WTC11 (cell line): ENCODE measurements around the gene DENND11. TPM values are rescaled to one million over a fixed set of nuclear protein-coding genes. Genes with fewer than 3 reads are reported as not detected.

Source experiments
- ATAC-seq: fragments of 200-7000 bp; cut with Tn5 transposase; 2 replicates; pipeline ENCODE4 v1.10.0; 2021; ENCODE audit warnings: mild to moderate bottlenecking, moderate library complexity
- CTCF ChIA-PET: fragments of 300-600 bp; sonication (Branson Sonifier 250); formaldehyde crosslinking; loops from one replicate; lab custom pipeline; 2021; ENCODE audit warnings: antibody characterized with exemption; lab: Charles Lee
- POLR2A ChIA-PET: fragments of 350-600 bp; sonication (Branson Sonifier 250); formaldehyde crosslinking; loops from one replicate; lab custom pipeline; 2021; ENCODE audit warnings: antibody characterized with exemption; lab: Charles Lee
- DNase-seq: peaks from one replicate; pipeline ENCODE4 v3.0.0; 2021; ENCODE audit warnings: low spot score
- H3K27ac Mint-ChIP-seq: 2 replicates; pipeline ENCODE4 v1.8.0; 2021; ENCODE audit warnings: mixed read lengths
- H3K27me3 Mint-ChIP-seq: 2 replicates; pipeline ENCODE4 v1.8.0; 2021; ENCODE audit warnings: low read depth, mild to moderate bottlenecking, moderate library complexity, mixed read lengths
- H3K36me3 Mint-ChIP-seq: 2 replicates; pipeline ENCODE4 v1.8.0; 2021; ENCODE audit warnings: mixed read lengths
- H3K4me1 Mint-ChIP-seq: 2 replicates; pipeline ENCODE4 v1.8.0; 2022; ENCODE audit warnings: mixed read lengths
- H3K4me3 Mint-ChIP-seq: 2 replicates; pipeline ENCODE4 v1.8.0; 2021; ENCODE audit warnings: mild to moderate bottlenecking, moderate library complexity, mixed read lengths
- H3K9me3 Mint-ChIP-seq: 2 replicates; pipeline ENCODE4 v1.8.0; 2021; ENCODE audit warnings: mixed read lengths
- ATF1 ChIP-seq: sonication (generic); formaldehyde crosslinking; IDR thresholded peaks from 2 replicates; pipeline ENCODE4 v1.8.1; 2023; ENCODE audit warnings: mild to moderate bottlenecking, moderate library complexity, missing genetic modification reagents
- CREM ChIP-seq: sonication (generic); formaldehyde crosslinking; IDR thresholded peaks from 2 replicates; pipeline ENCODE4 v1.8.1; 2022; ENCODE audit warnings: mild to moderate bottlenecking, missing genetic modification reagents, moderate library complexity
- ELF4 ChIP-seq: sonication (generic); formaldehyde crosslinking; IDR thresholded peaks from 2 replicates; pipeline ENCODE4 v1.8.1; 2022; ENCODE audit warnings: low read depth, mild to moderate bottlenecking, moderate library complexity, missing genetic modification reagents
- EMX1 ChIP-seq: fragments of 250-450 bp; sonication (Bioruptor Pico); IDR thresholded peaks from 2 replicates; pipeline ENCODE4 v1.8.0; 2021; ENCODE audit warnings: mild to moderate bottlenecking
- ESRRA ChIP-seq: sonication (generic); formaldehyde crosslinking; IDR thresholded peaks from 2 replicates; pipeline ENCODE4 v1.8.1; 2022; ENCODE audit warnings: mild to moderate bottlenecking, missing genetic modification reagents, borderline replicate concordance
- FOXK1 ChIP-seq: sonication (generic); formaldehyde crosslinking; IDR thresholded peaks from 2 replicates; pipeline ENCODE4 v1.8.0; 2022; ENCODE audit warnings: mild to moderate bottlenecking, moderate library complexity, missing genetic modification reagents
- JAZF1 ChIP-seq: fragments of 250-450 bp; sonication (Bioruptor Pico); IDR thresholded peaks from 2 replicates; pipeline ENCODE4 v1.9.0; 2021; ENCODE audit warnings: moderate library complexity, mild to moderate bottlenecking, inconsistent platforms
- JUN ChIP-seq: sonication (generic); formaldehyde crosslinking; IDR thresholded peaks from 2 replicates; pipeline ENCODE4 v1.8.0; 2023; ENCODE audit warnings: mild to moderate bottlenecking, missing genetic modification reagents
- PRRX2 ChIP-seq: fragments of 250-450 bp; sonication (Bioruptor Pico); IDR thresholded peaks from 2 replicates; pipeline ENCODE4 v1.8.0; 2021; ENCODE audit warnings: mild to moderate bottlenecking
- SMAD3 ChIP-seq: sonication (generic); formaldehyde crosslinking; IDR thresholded peaks from 2 replicates; pipeline ENCODE4 v1.8.0; 2022; ENCODE audit warnings: missing genetic modification reagents, mild to moderate bottlenecking, borderline replicate concordance
- ZBTB21 ChIP-seq: sonication (generic); formaldehyde crosslinking; IDR thresholded peaks from 2 replicates; pipeline ENCODE4 v1.8.1; 2023; ENCODE audit warnings: mild to moderate bottlenecking, missing genetic modification reagents, borderline replicate concordance
- ZNF263 ChIP-seq: sonication (generic); formaldehyde crosslinking; IDR thresholded peaks from 2 replicates; pipeline ENCODE4 v1.8.1; 2022; ENCODE audit warnings: low read depth, mild to moderate bottlenecking, moderate library complexity, missing genetic modification reagents
- ZNF396 ChIP-seq: fragments of 250-450 bp; sonication (Bioruptor Pico); IDR thresholded peaks from 2 replicates; pipeline ENCODE4 v1.8.0; 2021; ENCODE audit warnings: mild to moderate bottlenecking, moderate library complexity, borderline replicate concordance
- total RNA-seq: library from RNA; stranded (reverse); gene quantifications from 3 replicates; pipeline ENCODE4 v1.2.3, GENCODE V29; 2021
- TF ChIP-seq, protein P1 (sequence below): sonication (generic); formaldehyde crosslinking; IDR thresholded peaks from 2 replicates; pipeline ENCODE4 v1.8.1; 2023; ENCODE audit warnings: mild to moderate bottlenecking, missing genetic modification reagents, borderline replicate concordance
- TF ChIP-seq, protein P2 (sequence below): sonication (generic); formaldehyde crosslinking; IDR thresholded peaks from 2 replicates; pipeline ENCODE4 v1.8.1; 2023; ENCODE audit warnings: mild to moderate bottlenecking, missing genetic modification reagents, moderate library complexity
- TF ChIP-seq, protein P3 (sequence below): fragments of 250-450 bp; sonication (Bioruptor Pico); IDR thresholded peaks from 2 replicates; pipeline ENCODE4 v1.9.0; 2021; ENCODE audit warnings: mild to moderate bottlenecking, borderline replicate concordance
- TF ChIP-seq, protein P4 (sequence below): sonication (generic); formaldehyde crosslinking; IDR thresholded peaks from 2 replicates; pipeline ENCODE4 v1.8.1; 2023; ENCODE audit warnings: mild to moderate bottlenecking, moderate library complexity, missing genetic modification reagents
- TF ChIP-seq, protein P5 (sequence below): sonication (generic); formaldehyde crosslinking; IDR thresholded peaks from 2 replicates; pipeline ENCODE4 v1.8.1; 2022; ENCODE audit warnings: mild to moderate bottlenecking, missing genetic modification reagents, moderate library complexity, borderline replicate concordance
- TF ChIP-seq, protein P6 (sequence below): sonication (generic); formaldehyde crosslinking; conservative IDR thresholded peaks from 2 replicates; pipeline ENCODE4 v1.8.1; 2023; ENCODE audit warnings: mild to moderate bottlenecking, low read depth, missing genetic modification reagents, moderate library complexity

DENND11 gene
- total RNA-seq, 1 experiment from 2014 or later, result 22.1 TPM

DNA sequence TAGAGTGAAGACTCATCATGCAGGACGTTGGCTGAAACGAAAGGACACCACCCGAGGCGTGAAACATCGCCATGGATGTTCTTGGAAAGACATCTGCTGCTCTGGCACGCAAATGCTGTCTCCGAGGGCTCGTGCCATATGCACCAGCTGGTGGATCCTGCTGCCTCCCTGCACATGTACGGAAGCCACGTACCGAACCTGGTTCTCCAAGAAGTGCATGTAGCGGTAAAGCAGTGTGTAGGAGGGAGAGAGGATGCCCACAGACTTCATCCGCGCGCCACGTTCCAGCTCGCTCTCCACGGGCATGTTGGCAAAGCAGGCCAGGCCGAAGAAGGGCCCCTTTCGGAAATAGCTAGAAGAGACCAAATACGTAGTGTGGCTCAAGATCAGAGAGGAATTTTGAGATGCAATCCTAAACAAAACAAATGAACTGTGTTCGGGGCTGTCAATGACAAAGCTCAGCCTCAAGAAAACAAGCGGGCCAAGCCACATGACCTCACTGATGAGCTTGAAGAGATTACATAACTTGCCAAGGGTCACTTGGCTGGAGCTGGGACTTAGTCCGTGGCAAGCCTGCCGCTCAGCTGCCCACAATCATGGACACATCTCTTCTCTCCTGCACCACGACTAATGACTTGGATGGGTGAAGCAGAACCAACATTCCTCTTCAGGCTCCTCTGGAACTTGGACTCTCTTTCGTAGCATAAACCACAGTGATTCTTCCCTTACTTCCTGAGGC lies 16.5 kb downstream of the DENND11 start:
- ChIA-PET CTCF (interaction anchor here (1.2 to 2.3 kb wide), 2 partner anchors 11 to 31 kb away, joined by 4 to 9 read pairs; no protein-coding TSS in a partner anchor), POLR2A (no interaction called here)
- H3K27me3 Mint-ChIP-seq, result no peaks in the 10 kb centered on the region
- H3K4me1 Mint-ChIP-seq, result peaks cover 10% of the 10 kb centered on the region
- ATAC-seq (no peak), DNase-seq (no peak)
- no peaks in the 10 kb centered on the region for H3K9me3 Mint-ChIP-seq
- H3K27ac Mint-ChIP-seq, result no peak overlapping the region
- TF ChIP-seq, protein P1, sequence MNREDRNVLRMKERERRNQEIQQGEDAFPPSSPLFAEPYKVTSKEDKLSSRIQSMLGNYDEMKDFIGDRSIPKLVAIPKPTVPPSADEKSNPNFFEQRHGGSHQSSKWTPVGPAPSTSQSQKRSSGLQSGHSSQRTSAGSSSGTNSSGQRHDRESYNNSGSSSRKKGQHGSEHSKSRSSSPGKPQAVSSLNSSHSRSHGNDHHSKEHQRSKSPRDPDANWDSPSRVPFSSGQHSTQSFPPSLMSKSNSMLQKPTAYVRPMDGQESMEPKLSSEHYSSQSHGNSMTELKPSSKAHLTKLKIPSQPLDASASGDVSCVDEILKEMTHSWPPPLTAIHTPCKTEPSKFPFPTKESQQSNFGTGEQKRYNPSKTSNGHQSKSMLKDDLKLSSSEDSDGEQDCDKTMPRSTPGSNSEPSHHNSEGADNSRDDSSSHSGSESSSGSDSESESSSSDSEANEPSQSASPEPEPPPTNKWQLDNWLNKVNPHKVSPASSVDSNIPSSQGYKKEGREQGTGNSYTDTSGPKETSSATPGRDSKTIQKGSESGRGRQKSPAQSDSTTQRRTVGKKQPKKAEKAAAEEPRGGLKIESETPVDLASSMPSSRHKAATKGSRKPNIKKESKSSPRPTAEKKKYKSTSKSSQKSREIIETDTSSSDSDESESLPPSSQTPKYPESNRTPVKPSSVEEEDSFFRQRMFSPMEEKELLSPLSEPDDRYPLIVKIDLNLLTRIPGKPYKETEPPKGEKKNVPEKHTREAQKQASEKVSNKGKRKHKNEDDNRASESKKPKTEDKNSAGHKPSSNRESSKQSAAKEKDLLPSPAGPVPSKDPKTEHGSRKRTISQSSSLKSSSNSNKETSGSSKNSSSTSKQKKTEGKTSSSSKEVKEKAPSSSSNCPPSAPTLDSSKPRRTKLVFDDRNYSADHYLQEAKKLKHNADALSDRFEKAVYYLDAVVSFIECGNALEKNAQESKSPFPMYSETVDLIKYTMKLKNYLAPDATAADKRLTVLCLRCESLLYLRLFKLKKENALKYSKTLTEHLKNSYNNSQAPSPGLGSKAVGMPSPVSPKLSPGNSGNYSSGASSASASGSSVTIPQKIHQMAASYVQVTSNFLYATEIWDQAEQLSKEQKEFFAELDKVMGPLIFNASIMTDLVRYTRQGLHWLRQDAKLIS (CRISPR knock-in tag), result no peak
- TF ChIP-seq CREM (CRISPR knock-in tag) (no peak), JUN (CRISPR knock-in tag) (no peak), EMX1 (no peak), JAZF1 (no peak), ZBTB21 (CRISPR knock-in tag) (no peak), FOXK1 (no peak), PRRX2 (no peak), SMAD3 (CRISPR knock-in tag) (no peak), ZNF396 (no peak)
- TF ChIP-seq, protein P2, sequence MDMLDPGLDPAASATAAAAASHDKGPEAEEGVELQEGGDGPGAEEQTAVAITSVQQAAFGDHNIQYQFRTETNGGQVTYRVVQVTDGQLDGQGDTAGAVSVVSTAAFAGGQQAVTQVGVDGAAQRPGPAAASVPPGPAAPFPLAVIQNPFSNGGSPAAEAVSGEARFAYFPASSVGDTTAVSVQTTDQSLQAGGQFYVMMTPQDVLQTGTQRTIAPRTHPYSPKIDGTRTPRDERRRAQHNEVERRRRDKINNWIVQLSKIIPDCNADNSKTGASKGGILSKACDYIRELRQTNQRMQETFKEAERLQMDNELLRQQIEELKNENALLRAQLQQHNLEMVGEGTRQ (CRISPR knock-in tag), result no peak
- TF ChIP-seq, protein P3, sequence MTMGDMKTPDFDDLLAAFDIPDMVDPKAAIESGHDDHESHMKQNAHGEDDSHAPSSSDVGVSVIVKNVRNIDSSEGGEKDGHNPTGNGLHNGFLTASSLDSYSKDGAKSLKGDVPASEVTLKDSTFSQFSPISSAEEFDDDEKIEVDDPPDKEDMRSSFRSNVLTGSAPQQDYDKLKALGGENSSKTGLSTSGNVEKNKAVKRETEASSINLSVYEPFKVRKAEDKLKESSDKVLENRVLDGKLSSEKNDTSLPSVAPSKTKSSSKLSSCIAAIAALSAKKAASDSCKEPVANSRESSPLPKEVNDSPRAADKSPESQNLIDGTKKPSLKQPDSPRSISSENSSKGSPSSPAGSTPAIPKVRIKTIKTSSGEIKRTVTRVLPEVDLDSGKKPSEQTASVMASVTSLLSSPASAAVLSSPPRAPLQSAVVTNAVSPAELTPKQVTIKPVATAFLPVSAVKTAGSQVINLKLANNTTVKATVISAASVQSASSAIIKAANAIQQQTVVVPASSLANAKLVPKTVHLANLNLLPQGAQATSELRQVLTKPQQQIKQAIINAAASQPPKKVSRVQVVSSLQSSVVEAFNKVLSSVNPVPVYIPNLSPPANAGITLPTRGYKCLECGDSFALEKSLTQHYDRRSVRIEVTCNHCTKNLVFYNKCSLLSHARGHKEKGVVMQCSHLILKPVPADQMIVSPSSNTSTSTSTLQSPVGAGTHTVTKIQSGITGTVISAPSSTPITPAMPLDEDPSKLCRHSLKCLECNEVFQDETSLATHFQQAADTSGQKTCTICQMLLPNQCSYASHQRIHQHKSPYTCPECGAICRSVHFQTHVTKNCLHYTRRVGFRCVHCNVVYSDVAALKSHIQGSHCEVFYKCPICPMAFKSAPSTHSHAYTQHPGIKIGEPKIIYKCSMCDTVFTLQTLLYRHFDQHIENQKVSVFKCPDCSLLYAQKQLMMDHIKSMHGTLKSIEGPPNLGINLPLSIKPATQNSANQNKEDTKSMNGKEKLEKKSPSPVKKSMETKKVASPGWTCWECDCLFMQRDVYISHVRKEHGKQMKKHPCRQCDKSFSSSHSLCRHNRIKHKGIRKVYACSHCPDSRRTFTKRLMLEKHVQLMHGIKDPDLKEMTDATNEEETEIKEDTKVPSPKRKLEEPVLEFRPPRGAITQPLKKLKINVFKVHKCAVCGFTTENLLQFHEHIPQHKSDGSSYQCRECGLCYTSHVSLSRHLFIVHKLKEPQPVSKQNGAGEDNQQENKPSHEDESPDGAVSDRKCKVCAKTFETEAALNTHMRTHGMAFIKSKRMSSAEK (CRISPR knock-in tag), result no peak
- TF ChIP-seq, protein P4, sequence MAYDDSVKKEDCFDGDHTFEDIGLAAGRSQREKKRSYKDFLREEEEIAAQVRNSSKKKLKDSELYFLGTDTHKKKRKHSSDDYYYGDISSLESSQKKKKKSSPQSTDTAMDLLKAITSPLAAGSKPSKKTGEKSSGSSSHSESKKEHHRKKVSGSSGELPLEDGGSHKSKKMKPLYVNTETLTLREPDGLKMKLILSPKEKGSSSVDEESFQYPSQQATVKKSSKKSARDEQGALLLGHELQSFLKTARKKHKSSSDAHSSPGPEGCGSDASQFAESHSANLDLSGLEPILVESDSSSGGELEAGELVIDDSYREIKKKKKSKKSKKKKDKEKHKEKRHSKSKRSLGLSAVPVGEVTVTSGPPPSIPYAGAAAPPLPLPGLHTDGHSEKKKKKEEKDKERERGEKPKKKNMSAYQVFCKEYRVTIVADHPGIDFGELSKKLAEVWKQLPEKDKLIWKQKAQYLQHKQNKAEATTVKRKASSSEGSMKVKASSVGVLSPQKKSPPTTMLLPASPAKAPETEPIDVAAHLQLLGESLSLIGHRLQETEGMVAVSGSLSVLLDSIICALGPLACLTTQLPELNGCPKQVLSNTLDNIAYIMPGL (CRISPR knock-in tag), result no peak
- no peak overlapping the region for H3K4me3 Mint-ChIP-seq
- peaks cover 8% of the 10 kb centered on the region; the same call in 1 of the 2 replicates for H3K36me3 Mint-ChIP-seq

DNA sequence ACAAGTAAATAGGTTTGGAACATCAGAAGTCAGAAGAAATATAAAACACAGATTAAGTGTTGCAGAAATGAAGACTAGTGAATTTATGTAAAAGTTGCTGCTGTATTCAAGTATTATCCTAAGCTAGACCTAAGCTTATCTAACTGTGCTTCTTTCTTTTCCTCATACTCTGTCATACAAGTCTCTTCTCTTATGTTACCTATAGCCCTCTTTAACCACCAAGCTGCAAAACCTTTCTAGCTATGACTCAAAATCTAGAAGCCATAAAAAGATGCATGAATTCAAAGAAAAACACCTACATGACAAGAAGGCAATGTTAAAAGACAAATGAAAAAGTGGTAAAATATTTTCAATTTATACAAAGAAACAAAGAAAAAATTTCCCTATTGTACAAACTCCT lies 23.0 kb downstream of the DENND11 start:
- H3K27ac Mint-ChIP-seq, result no peak overlapping the region
- DNase-seq (no peak), ATAC-seq (no peak)
- H3K4me1 Mint-ChIP-seq, result peaks cover 7% of the 10 kb centered on the region
- POLR2A ChIA-PET, result no interaction called here
- no peak overlapping the region for H3K4me3 Mint-ChIP-seq
- H3K9me3 Mint-ChIP-seq, result no peaks in the 10 kb centered on the region
- H3K27me3 Mint-ChIP-seq, result no peaks in the 10 kb centered on the region
- TF ChIP-seq ZNF396 (no peak), ELF4 (CRISPR knock-in tag) (no peak), ATF1 (no peak), ZNF263 (CRISPR knock-in tag) (no peak), ESRRA (CRISPR knock-in tag) (no peak)
- TF ChIP-seq, protein P5, sequence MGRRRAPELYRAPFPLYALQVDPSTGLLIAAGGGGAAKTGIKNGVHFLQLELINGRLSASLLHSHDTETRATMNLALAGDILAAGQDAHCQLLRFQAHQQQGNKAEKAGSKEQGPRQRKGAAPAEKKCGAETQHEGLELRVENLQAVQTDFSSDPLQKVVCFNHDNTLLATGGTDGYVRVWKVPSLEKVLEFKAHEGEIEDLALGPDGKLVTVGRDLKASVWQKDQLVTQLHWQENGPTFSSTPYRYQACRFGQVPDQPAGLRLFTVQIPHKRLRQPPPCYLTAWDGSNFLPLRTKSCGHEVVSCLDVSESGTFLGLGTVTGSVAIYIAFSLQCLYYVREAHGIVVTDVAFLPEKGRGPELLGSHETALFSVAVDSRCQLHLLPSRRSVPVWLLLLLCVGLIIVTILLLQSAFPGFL, result no peak
- TF ChIP-seq, protein P6, sequence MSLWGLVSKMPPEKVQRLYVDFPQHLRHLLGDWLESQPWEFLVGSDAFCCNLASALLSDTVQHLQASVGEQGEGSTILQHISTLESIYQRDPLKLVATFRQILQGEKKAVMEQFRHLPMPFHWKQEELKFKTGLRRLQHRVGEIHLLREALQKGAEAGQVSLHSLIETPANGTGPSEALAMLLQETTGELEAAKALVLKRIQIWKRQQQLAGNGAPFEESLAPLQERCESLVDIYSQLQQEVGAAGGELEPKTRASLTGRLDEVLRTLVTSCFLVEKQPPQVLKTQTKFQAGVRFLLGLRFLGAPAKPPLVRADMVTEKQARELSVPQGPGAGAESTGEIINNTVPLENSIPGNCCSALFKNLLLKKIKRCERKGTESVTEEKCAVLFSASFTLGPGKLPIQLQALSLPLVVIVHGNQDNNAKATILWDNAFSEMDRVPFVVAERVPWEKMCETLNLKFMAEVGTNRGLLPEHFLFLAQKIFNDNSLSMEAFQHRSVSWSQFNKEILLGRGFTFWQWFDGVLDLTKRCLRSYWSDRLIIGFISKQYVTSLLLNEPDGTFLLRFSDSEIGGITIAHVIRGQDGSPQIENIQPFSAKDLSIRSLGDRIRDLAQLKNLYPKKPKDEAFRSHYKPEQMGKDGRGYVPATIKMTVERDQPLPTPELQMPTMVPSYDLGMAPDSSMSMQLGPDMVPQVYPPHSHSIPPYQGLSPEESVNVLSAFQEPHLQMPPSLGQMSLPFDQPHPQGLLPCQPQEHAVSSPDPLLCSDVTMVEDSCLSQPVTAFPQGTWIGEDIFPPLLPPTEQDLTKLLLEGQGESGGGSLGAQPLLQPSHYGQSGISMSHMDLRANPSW (CRISPR knock-in tag), result no peak
- peaks cover 2% of the 10 kb centered on the region; the same call in 1 of the 2 replicates for H3K36me3 Mint-ChIP-seq
- CTCF ChIA-PET, result interaction anchor here (1.7 kb wide), 1 partner anchor 24 kb away, joined by 4 read pairs; no protein-coding TSS in a partner anchor
